ENCODE data around the gene RXFP4.
A peak's percentile ranks its signal among the peaks of the same experiment; 100 is the strongest.

Gene RXFP4

DNA sequence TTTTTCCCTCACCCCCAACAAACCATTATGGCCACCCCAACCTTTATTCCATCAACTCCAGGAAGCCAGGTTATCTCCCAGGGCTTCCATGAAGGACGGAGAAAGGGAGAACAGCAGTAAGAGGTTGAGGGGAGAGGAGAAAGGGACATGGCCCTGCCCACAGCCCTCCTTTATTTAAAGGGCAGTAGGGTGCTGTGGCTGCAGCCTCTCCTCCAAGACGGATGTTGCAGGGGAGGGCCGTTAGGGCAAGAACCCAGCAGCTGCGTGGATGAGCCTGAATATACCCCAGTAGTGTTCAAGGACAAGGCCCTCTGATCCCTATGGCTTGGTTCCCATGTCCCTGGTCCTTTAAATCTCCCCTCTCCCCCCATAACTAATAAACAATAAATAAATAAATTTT lies 5.9 kb downstream of the RXFP4 start:
- H3K36me3 ChIP-seq: peaks cover 78% of the 10 kb centered on the region
- no peak overlapping the region for H3K4me3 ChIP-seq (ENCODE audit: low read depth in 1 of 2, low read length in 1 of 2)
- H3K27me3 ChIP-seq: no peaks in the 10 kb centered on the region
- peaks cover 9% of the 10 kb centered on the region for H3K9me3 ChIP-seq
- TF ChIP-seq, protein P1, sequence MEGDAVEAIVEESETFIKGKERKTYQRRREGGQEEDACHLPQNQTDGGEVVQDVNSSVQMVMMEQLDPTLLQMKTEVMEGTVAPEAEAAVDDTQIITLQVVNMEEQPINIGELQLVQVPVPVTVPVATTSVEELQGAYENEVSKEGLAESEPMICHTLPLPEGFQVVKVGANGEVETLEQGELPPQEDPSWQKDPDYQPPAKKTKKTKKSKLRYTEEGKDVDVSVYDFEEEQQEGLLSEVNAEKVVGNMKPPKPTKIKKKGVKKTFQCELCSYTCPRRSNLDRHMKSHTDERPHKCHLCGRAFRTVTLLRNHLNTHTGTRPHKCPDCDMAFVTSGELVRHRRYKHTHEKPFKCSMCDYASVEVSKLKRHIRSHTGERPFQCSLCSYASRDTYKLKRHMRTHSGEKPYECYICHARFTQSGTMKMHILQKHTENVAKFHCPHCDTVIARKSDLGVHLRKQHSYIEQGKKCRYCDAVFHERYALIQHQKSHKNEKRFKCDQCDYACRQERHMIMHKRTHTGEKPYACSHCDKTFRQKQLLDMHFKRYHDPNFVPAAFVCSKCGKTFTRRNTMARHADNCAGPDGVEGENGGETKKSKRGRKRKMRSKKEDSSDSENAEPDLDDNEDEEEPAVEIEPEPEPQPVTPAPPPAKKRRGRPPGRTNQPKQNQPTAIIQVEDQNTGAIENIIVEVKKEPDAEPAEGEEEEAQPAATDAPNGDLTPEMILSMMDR (IDR thresholded peaks at IDR 0.05): no peak
- peaks cover 39 to 40% of the 10 kb centered on the region in 2 experiments for H3K4me1 ChIP-seq (ENCODE audit: control insufficient read depth in 1 of 2, insufficient read depth in 1 of 2, low read depth in 1 of 2, low read length in 1 of 2)
- peak overlapping the region; percentile 83 for H3K27ac ChIP-seq

DNA sequence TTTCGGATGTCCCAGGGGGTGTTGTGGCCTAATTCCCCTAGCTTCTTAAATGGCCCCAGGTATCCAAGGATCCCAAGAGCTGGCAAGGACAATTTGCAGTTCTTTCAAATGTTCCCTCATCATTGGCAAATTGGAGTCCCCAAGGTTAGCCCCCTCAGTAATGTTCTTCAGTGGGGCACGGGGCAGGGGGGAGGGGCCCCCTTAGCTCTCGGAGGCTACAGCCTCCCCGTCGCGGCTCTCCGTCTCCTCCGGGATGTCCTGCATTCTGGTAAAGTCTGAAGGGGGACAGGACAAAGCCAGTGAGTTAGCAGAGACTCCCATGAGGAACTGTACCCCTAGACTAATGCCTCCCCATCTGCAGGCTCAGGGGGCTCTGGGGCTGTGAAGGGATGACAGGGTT lies 6.3 kb downstream of the RXFP4 start:
- TF ChIP-seq, protein P1 (IDR thresholded peaks at IDR 0.05): no peak
- Histone ChIP-seq H3K27me3 (no peaks in the 10 kb centered on the region), H3K4me1 (ENCODE audit: control insufficient read depth in 1 of 2, insufficient read depth in 1 of 2, low read depth in 1 of 2, low read length in 1 of 2) (peaks cover 36% of the 10 kb centered on the region in 2 experiments), H3K27ac (peak overlapping the region; percentile 83), H3K9me3 (peaks cover 12% of the 10 kb centered on the region), H3K4me3 (ENCODE audit: low read depth in 1 of 2, low read length in 1 of 2) (no peak overlapping the region), H3K36me3 (peaks cover 82% of the 10 kb centered on the region)

DNA sequence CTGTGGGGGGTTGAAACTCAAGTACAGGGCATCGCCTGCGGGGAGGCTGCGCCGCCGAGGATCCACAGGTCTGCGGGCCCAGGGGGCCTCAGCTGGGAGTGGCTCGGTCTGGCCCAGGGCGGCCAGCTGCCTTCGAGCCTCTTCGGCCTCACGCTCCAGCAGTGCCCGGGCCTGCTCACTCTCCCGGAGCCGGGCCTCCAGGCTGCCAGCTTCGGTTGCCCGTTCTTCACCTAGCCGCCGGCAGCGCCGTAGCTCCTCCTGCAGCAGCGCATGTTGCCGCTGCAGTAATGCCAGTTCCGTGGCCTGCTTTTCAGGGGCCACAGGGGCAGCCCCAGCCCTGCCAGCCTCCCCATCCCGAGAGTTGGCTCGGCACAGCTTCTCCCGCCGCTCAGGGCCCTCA lies 9.4 kb downstream of the RXFP4 start:
- TF ChIP-seq, protein P1 (IDR thresholded peaks at IDR 0.05): no peak
- peaks cover 12% of the 10 kb centered on the region for H3K9me3 ChIP-seq
- no peaks in the 10 kb centered on the region for H3K27me3 ChIP-seq
- H3K4me1 ChIP-seq (ENCODE audit: control insufficient read depth in 1 of 2, insufficient read depth in 1 of 2, low read depth in 1 of 2, low read length in 1 of 2): peaks cover 13 to 14% of the 10 kb centered on the region in 2 experiments
- peaks cover 99% of the 10 kb centered on the region for H3K36me3 ChIP-seq
- H3K27ac ChIP-seq: peak overlapping the region; percentile 47
- no peak overlapping the region for H3K4me3 ChIP-seq (ENCODE audit: low read depth in 1 of 2, low read length in 1 of 2)

DNA sequence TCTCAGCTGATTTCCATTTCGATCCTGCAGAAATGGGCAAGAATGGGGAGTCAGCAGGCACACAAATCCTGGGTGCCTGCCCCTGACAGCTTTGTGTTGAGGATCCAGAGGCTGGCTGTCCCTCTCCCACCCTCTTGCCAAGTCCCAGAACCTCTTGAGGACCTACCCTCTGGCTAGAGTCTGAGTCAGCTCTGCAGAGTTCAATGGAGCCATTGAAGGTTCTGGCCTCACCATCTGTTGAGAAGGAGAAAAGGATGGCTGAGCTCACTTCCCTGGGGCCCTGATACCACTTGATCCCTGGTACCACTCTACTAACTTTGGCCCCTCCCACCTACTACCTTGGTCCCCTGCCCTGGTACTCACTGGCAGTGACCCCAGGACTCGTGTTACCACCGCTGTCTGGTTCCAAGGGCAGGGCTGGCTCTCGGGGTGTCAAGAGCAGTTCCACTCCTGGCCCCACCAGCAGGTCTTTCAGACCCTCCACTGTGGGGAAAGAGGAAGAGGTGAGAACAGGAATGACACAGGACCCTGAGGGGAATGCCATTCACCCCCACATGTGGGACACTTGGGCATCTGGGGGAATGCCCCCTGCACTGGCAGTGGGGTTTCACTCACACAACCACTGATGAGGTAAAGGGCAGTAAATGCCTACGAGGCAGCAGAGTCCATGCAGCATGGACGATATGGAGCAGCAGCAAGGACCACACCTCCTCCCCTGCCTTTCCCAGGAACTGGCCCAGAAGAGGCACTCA lies 10.5 kb downstream of the RXFP4 start:
- peak overlapping the region; percentile 37 for H3K27ac ChIP-seq

DNA sequence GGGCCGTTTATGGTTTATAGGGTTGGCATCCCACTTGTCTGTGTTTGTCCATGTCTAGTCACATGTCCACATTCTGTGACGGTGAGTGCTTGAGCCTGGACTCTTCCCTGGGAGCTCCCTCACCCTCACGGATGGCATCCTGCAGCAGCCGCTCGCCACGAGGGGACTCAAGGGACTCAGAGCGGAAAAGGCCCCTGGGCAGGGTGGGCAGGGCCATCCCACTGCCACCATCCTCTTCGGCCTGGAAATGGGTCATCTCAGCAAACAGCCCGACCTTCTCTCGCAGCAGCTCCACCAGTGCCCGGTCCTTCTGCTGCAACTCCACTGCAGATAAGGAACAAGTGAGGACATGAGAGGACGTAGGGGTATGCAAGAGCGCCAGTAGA lies 11.1 kb downstream of the RXFP4 start:
- Histone ChIP-seq H3K27ac (peak overlapping the region; percentile 37), H3K27me3 (no peaks in the 10 kb centered on the region), H3K9me3 (peaks cover 12% of the 10 kb centered on the region), H3K36me3 (peaks cover 99% of the 10 kb centered on the region), H3K4me3 (ENCODE audit: low read depth in 1 of 2, low read length in 1 of 2) (no peak overlapping the region), H3K4me1 (ENCODE audit: control insufficient read depth in 1 of 2, insufficient read depth in 1 of 2, low read depth in 1 of 2, low read length in 1 of 2) (no peaks in the 10 kb centered on the region)
- TF ChIP-seq, protein P1 (IDR thresholded peaks at IDR 0.05): no peak

More for the DNA sequence above, 10.5 kb downstream of the RXFP4 start:
- Histone ChIP-seq H3K4me3 (ENCODE audit: low read depth in 1 of 2, low read length in 1 of 2) (no peak overlapping the region), H3K9me3 (peaks cover 12% of the 10 kb centered on the region), H3K27me3 (no peaks in the 10 kb centered on the region), H3K4me1 (ENCODE audit: control insufficient read depth in 1 of 2, insufficient read depth in 1 of 2, low read depth in 1 of 2, low read length in 1 of 2) (peaks cover 2 to 3% of the 10 kb centered on the region in 2 experiments), H3K36me3 (peaks cover 99% of the 10 kb centered on the region)
- TF ChIP-seq, protein P1 (IDR thresholded peaks at IDR 0.05): no peak

All from neutrophil (primary cell).